ENCODE results near the gene LPP. TPM values are rescaled to one million over a fixed set of nuclear protein-coding genes. Genes with fewer than 3 reads are reported as not detected.
A peak's percentile ranks its signal among the peaks of the same experiment; 100 is the strongest.

LPP gene
- total RNA-seq, 6 experiments from 2014 or later = 41.5 to 90.5 (median 69.5) TPM

DNA sequence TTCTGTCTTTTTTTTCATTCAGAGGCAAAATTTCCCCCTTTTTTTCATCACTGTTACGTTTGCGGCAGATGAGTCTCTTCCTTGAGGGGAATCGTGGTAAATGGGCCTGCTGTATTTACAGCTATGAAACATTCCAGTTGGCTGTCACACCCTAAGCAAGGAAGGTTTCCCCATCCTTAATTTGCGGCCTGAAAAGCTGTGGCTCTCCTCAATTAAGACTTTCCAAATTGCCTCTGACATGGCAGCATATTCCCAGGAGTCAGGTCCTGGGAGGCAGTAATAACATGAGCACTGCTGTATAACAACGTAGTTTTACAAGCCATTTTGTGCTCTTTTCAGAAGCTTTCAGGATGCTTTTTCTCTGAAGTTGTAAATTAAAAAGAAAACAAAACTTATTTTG lies 420.9 kb downstream of the LPP start:
- H3K27ac ChIP-seq = no peak overlapping the region
- ATAC-seq (no peak), DNase-seq (no peak)
- TF ChIP-seq CTCF (IDR thresholded peaks at IDR 0.05) = no peak
- no peak for TF ChIP-seq POLR2A (IDR thresholded peaks at IDR 0.05)
- no peaks in the 10 kb centered on the region for H3K27me3 ChIP-seq
- no peak overlapping the region for H3K4me3 ChIP-seq
- H3K36me3 ChIP-seq = no peaks in the 10 kb centered on the region
- intact Hi-C loops (cut with DNase I) = no loop called here
- H3K4me1 ChIP-seq = peaks cover 0 to 4% (median 1%) of the 10 kb centered on the region in 4 donors
- 90% methylated on average over 5 of the region's 5 CpGs for WGBS (ENCODE audit: insufficient coverage, low coverage, low lambda C conversion rate, missing lambda C conversion rate)
- H3K9me3 ChIP-seq = no peaks in the 10 kb centered on the region

DNA sequence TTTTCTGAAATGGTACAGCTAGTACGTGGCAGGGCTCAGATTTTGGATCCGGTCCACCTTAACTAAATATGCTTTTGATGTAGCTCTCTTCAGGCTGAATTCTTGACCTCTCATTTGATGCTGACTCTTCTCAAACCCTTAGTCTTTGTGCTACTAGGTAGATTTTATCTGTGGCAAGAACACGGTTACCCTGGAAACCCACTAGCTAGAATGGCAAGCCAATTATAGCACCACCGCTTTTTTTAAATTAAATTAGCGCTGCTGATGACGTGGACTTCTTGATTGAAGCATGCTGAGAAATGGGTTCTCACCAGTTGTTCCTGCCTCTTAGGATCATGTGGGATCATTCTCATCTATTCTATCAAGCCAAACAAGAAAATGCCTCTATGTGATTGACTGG lies 421.5 kb downstream of the LPP start:
- Histone ChIP-seq H3K9me3 (no peaks in the 10 kb centered on the region), H3K27me3 (no peaks in the 10 kb centered on the region), H3K27ac (no peak overlapping the region), H3K4me1 (peaks cover 0 to 4% (median under 1%) of the 10 kb centered on the region in 4 donors), H3K36me3 (no peaks in the 10 kb centered on the region), H3K4me3 (no peak overlapping the region)
- DNase-seq (no peak), ATAC-seq (no peak)
- intact Hi-C loops (cut with DNase I) = no loop called here
- 87% methylated on average over 6 of the region's 6 CpGs for WGBS (ENCODE audit: insufficient coverage, low coverage, low lambda C conversion rate, missing lambda C conversion rate)
- TF ChIP-seq CTCF (IDR thresholded peaks at IDR 0.05) = no peak
- no peak for TF ChIP-seq POLR2A (IDR thresholded peaks at IDR 0.05)

- Histone ChIP-seq H3K4me3 (no peak overlapping the region), H3K36me3 (no peaks in the 10 kb centered on the region), H3K27me3 (no peaks in the 10 kb centered on the region), H3K4me1 (peaks cover 0 to 22% (median 8%) of the 10 kb centered on the region in 4 donors), H3K9me3 (no peaks in the 10 kb centered on the region), H3K27ac (no peak overlapping the region)
- intact Hi-C loops (cut with DNase I) = no loop called here
- TF ChIP-seq CTCF (IDR thresholded peaks at IDR 0.05) (no peak), POLR2A (IDR thresholded peaks at IDR 0.05) (no peak)
- whole genome bisulfite sequencing (ENCODE audit: insufficient coverage, low coverage, low lambda C conversion rate, missing lambda C conversion rate) = 78% methylated on average over 1 of the region's 3 CpGs
- ATAC-seq (no peak), DNase-seq (no peak)
Observed at GRCh38 chr3:188577539-188577938, 423.6 kb downstream of the LPP start.

DNA sequence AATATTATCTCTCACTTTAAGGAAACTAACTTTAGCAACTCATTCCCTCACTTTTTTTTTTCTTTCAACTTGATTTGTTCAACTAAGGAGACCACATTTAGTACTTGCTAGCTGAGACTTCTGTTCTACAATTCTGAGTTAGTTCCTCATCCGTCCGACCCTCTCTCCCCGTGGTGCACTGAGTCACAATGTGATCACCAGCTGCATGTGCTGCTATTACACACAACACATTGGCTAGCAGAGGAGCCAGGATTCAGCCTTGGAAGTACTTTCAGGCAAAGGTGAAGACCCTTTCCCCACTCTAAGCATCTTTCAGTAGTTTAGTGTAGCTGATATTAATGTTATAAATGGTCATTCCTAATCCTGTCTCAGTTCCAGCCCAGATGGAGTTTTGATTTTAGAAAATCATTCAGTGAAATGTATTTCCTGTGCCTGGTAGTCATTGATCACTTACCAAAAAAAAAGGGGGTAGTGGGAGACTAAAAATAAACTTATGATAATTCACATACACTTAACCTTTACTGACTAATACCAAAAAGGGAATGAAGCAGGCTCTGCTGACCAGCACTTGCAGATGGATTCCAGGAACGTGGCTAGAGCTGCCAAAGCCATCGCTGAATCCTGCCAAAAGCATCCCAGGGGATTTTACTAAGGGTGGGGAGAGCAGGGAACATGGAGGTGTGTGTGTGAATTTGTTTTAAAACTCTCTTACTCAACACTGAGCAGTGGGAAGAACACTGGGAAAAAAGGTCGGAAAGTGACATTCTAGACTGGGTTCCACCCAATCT lies 424.8 kb downstream of the LPP start:
- peak; percentile 36 to 77 (median 68) for ATAC-seq
- no peaks in the 10 kb centered on the region for H3K9me3 ChIP-seq
- H3K36me3 ChIP-seq = no peaks in the 10 kb centered on the region
- no peak for TF ChIP-seq POLR2A (IDR thresholded peaks at IDR 0.05)
- TF ChIP-seq CTCF (IDR thresholded peaks at IDR 0.05) = no peak
- no peaks in the 10 kb centered on the region for H3K27me3 ChIP-seq
- peak in 2 of 3 donors; percentile 32 to 63 for DNase-seq
- WGBS (ENCODE audit: insufficient coverage, low coverage, low lambda C conversion rate, missing lambda C conversion rate) = 43% methylated on average over 6 of the region's 6 CpGs
- H3K4me3 ChIP-seq = no peak overlapping the region
- intact Hi-C loops (cut with DNase I) = no loop called here
- H3K27ac ChIP-seq = peak overlapping the region in 1 of 3 donors; percentile 22
- H3K4me1 ChIP-seq = peaks cover 0 to 34% (median 14%) of the 10 kb centered on the region in 4 donors

Data from right lobe of liver (tissue), 6 donors.